B cell (primary cell): ENCODE measurements around the gene ITIH3. TPM values are rescaled to one million over a fixed set of nuclear protein-coding genes. Genes with fewer than 3 reads are reported as not detected.

ENCODE experiments used
- ATAC-seq: fragments of 200-7000 bp; cut with Tn5 transposase; one replicate; pipeline ENCODE4 v1.10.0; 2021; ENCODE audit warnings: low read depth, mild to moderate bottlenecking, moderate number of reproducible peaks, moderate library complexity
- CTCF ChIA-PET: fragments of 350-600 bp; sonication (Branson Sonifier 250); formaldehyde crosslinking; loops from one replicate; lab custom pipeline; 2021; ENCODE audit warnings: antibody characterized with exemption, inconsistent platforms; lab: Charles Lee
- POLR2A ChIA-PET: fragments of 350-600 bp; sonication (Branson Sonifier 250); formaldehyde crosslinking; loops from one replicate; lab custom pipeline; 2021; ENCODE audit warnings: antibody characterized with exemption; lab: Charles Lee
- DNase-seq: peaks from one replicate; pipeline ENCODE4 v3.0.0; 2013
- H2AFZ ChIP-seq: 2 replicates; pipeline ENCODE4 v1.6.1; 2012; ENCODE audit warnings: mild to moderate bottlenecking, low read depth, low read length; ENCODE audit not compliant: insufficient read depth, poor library complexity, severe bottlenecking
- H3K27ac ChIP-seq, 2 donors: 1 replicate in 1 of 2; 2 replicates in 1 of 2; pipeline ENCODE4 v1.5.1; 2012 to 2013; ENCODE audit warnings: low read length in 2 of 2, mild to moderate bottlenecking in 2 of 2, moderate library complexity in 1 of 2
- H3K27me3 ChIP-seq, 4 experiments: fragments of 200-600 bp in 1 of 4; sonication (generic) in 1 of 4; replicated peaks in 1 of 4; 1 replicate in 2 of 4; 2 replicates in 2 of 4; pipeline versions ENCODE4 v1.6.1 to v1.7.0; 2013 to 2016; ENCODE audit warnings: low read length in 3 of 4, mild to moderate bottlenecking in 2 of 4, mixed read lengths in 1 of 4, moderate library complexity in 1 of 4; ENCODE audit not compliant: insufficient read depth in 4 of 4, control insufficient read depth in 3 of 4; ENCODE audit errors: control extremely low read depth in 1 of 4
- H3K36me3 ChIP-seq, 2 experiments: replicated peaks in 1 of 2; 1 replicate in 1 of 2; 2 replicates in 1 of 2; pipeline versions ENCODE4 v1.6.1 to v1.7.1; 2013; ENCODE audit warnings: low read length in 1 of 2; ENCODE audit not compliant: insufficient read depth in 2 of 2, control insufficient read depth in 1 of 2; ENCODE audit errors: control extremely low read depth in 1 of 2, extremely low read depth in 1 of 2
- H3K4me1 ChIP-seq, 2 donors: fragments of 200-600 bp in 1 of 2; sonication (generic) in 1 of 2; 1 replicate in 1 of 2; 2 replicates in 1 of 2; pipeline versions ENCODE4 v1.5.1 to v1.6.1; 2013 to 2017; ENCODE audit warnings: low read length in 2 of 2; ENCODE audit not compliant: control insufficient read depth in 2 of 2, insufficient read depth in 2 of 2
- H3K4me2 ChIP-seq: replicated peaks from 2 replicates; pipeline ENCODE3; 2012; ENCODE audit warnings: mild to moderate bottlenecking, low read depth, low read length; ENCODE audit not compliant: poor library complexity, severe bottlenecking
- H3K4me3 ChIP-seq, 5 experiments: fragments of 200-600 bp in 1 of 5; sonication (generic) in 1 of 5; 1 replicate in 3 of 5; 2 replicates in 2 of 5; pipeline versions ENCODE4 v1.5.1 to v1.7.0; 2011 to 2016; ENCODE audit warnings: low read length in 4 of 5, mild to moderate bottlenecking in 4 of 5, low read depth in 2 of 5, control low read depth in 1 of 5, moderate library complexity in 1 of 5; ENCODE audit not compliant: insufficient read depth in 1 of 5; ENCODE audit errors: control extremely low read depth in 1 of 5, extremely low read depth in 1 of 5
- H3K79me2 ChIP-seq: fragments of 200-600 bp; sonication (generic); one replicate; pipeline ENCODE4 v1.6.0; 2016; ENCODE audit warnings: low read length; ENCODE audit not compliant: control insufficient read depth, insufficient read depth
- H3K9ac ChIP-seq: fragments of 200-600 bp; sonication (generic); 2 replicates; pipeline ENCODE4 v1.6.1; 2017; ENCODE audit warnings: mild to moderate bottlenecking, low read length, moderate library complexity
- H3K9me3 ChIP-seq, 3 donors: one replicate each; pipeline versions ENCODE4 v1.6.1 to v1.7.1; 2013; ENCODE audit warnings: low read length in 2 of 3; ENCODE audit not compliant: control insufficient read depth in 2 of 3, insufficient read depth in 1 of 3; ENCODE audit errors: control extremely low read depth in 1 of 3
- H4K20me1 ChIP-seq: 2 replicates; pipeline ENCODE4 v1.6.0; 2012; ENCODE audit warnings: mild to moderate bottlenecking, low read length; ENCODE audit not compliant: insufficient read depth, control insufficient read depth, poor library complexity, severe bottlenecking
- H3K27ac Mint-ChIP-seq: one replicate; pipeline ENCODE4 v1.8.0; 2021; ENCODE audit warnings: mixed read lengths
- H3K27me3 Mint-ChIP-seq: one replicate; pipeline ENCODE4 v1.8.0; 2021; ENCODE audit warnings: mixed read lengths
- H3K4me1 Mint-ChIP-seq: one replicate; pipeline ENCODE4 v1.8.0; 2021; ENCODE audit warnings: mixed read lengths
- H3K4me3 Mint-ChIP-seq: one replicate; pipeline ENCODE4 v1.8.0; 2021; ENCODE audit warnings: mixed read lengths
- H3K9me3 Mint-ChIP-seq: one replicate; pipeline ENCODE4 v1.8.0; 2022; ENCODE audit warnings: mixed read lengths; ENCODE audit not compliant: insufficient read depth
- EZH2 ChIP-seq: IDR thresholded peaks from 2 replicates; pipeline ENCODE4 v1.6.1; 2012; ENCODE audit warnings: borderline replicate concordance, low read depth, mild to moderate bottlenecking, moderate library complexity, low read length; ENCODE audit not compliant: insufficient read depth, poor library complexity, severe bottlenecking
- WGBS: methylation state at CpG from one replicate; pipeline ENCODE4 v1.1.5; 2013; ENCODE audit warnings: missing lambda C conversion rate; ENCODE audit not compliant: insufficient coverage; 5-methylcytosine and 5-hydroxymethylcytosine counted together
- intact Hi-C: fragments of 100-400 bp; cut with micrococcal nuclease; formaldehyde crosslinking; loops from one replicate; pipeline ENCODE4 v1.10.0; 2022
- polyA plus RNA-seq: library from polyadenylated mRNA; depleted of rRNA; stranded (reverse); fragments of >200 nt; gene quantifications from 2 replicates; pipeline ENCODE4 v1.2.3, GENCODE V29; 2012
- total RNA-seq, 2 donors: library from RNA; stranded (reverse); fragments of 120-200 nt in 1 of 2; gene quantifications; 1 replicate in 1 of 2; 2 replicates in 1 of 2; pipeline versions ENCODE4 v1.2.3 to v1.2.4, GENCODE V29; 2013 to 2022
- TF ChIP-seq, protein P1 (sequence below): fragments of 200-600 bp; IDR thresholded peaks from one replicate; pipeline ENCODE4 v1.8.0; 2022; ENCODE audit warnings: antibody characterized with exemption, mild to moderate bottlenecking

The ITIH3 gene
- total and polyA plus RNA-seq, 2 donors (not counting 1 experiment from before 2014, with no cell fraction given), result not detected

GRCh38 chr3:52813810-52814209, 19.2 kb downstream of the ITIH3 start:
- H3K9ac ChIP-seq, result no peak overlapping the region
- no peak overlapping the region for H3K27ac Mint-ChIP-seq
- WGBS, result 97% methylated on average over 8 of the region's 8 CpGs

GRCh38 chr3:52816199-52816598, 21.6 kb downstream of the ITIH3 start:
- DNase-seq, result no peak
- WGBS, result 92% methylated on average over 2 of the region's 6 CpGs
- no peaks in the 10 kb centered on the region for H3K9me3 Mint-ChIP-seq
- H3K27me3 ChIP-seq, result no peaks in the 10 kb centered on the region
- H3K4me3 Mint-ChIP-seq, result no peak overlapping the region
- H3K4me2 ChIP-seq, result no peak overlapping the region
- H3K27me3 Mint-ChIP-seq, result no peaks in the 10 kb centered on the region
- ATAC-seq, result no peak
- H3K36me3 ChIP-seq, result no peaks in the 10 kb centered on the region
- H3K9me3 ChIP-seq, result no peaks in the 10 kb centered on the region
- H3K4me1 Mint-ChIP-seq, result no peaks in the 10 kb centered on the region
- H3K4me1 ChIP-seq, result no peaks in the 10 kb centered on the region
- H3K9ac ChIP-seq, result no peak overlapping the region
- intact Hi-C loops, result no loop called here
- H2AFZ ChIP-seq, result no peak overlapping the region
- H3K27ac ChIP-seq, result no peak overlapping the region
- no peaks in the 10 kb centered on the region for H4K20me1 ChIP-seq
- TF ChIP-seq, protein P1, sequence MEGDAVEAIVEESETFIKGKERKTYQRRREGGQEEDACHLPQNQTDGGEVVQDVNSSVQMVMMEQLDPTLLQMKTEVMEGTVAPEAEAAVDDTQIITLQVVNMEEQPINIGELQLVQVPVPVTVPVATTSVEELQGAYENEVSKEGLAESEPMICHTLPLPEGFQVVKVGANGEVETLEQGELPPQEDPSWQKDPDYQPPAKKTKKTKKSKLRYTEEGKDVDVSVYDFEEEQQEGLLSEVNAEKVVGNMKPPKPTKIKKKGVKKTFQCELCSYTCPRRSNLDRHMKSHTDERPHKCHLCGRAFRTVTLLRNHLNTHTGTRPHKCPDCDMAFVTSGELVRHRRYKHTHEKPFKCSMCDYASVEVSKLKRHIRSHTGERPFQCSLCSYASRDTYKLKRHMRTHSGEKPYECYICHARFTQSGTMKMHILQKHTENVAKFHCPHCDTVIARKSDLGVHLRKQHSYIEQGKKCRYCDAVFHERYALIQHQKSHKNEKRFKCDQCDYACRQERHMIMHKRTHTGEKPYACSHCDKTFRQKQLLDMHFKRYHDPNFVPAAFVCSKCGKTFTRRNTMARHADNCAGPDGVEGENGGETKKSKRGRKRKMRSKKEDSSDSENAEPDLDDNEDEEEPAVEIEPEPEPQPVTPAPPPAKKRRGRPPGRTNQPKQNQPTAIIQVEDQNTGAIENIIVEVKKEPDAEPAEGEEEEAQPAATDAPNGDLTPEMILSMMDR, result no peak
- TF ChIP-seq EZH2, result no peak
- no peaks in the 10 kb centered on the region for H3K79me2 ChIP-seq
- CTCF ChIA-PET, result interaction anchor here (1.7 kb wide), 1 partner anchor 17 kb away, joined by 3 read pairs; no protein-coding TSS in a partner anchor
- H3K4me3 ChIP-seq, result no peak overlapping the region
- POLR2A ChIA-PET, result no interaction called here
- H3K27ac Mint-ChIP-seq, result no peak overlapping the region

More at GRCh38 chr3:52813810-52814209, 19.2 kb downstream of the ITIH3 start:
- CTCF ChIA-PET, result no interaction called here
- DNase-seq (no peak), ATAC-seq (no peak)
- Histone ChIP-seq H3K27ac (no peak overlapping the region), H3K4me1 (no peaks in the 10 kb centered on the region), H3K27me3 (no peaks in the 10 kb centered on the region), H3K36me3 (no peaks in the 10 kb centered on the region), H3K9me3 (no peaks in the 10 kb centered on the region), H4K20me1 (no peaks in the 10 kb centered on the region), H3K4me2 (no peak overlapping the region), H3K4me3 (no peak overlapping the region), H2AFZ (no peak overlapping the region), H3K79me2 (no peaks in the 10 kb centered on the region)
- no peak overlapping the region for H3K4me3 Mint-ChIP-seq
- no peaks in the 10 kb centered on the region for H3K27me3 Mint-ChIP-seq
- POLR2A ChIA-PET, result no interaction called here
- no peaks in the 10 kb centered on the region for H3K9me3 Mint-ChIP-seq
- TF ChIP-seq EZH2, result no peak
- TF ChIP-seq, protein P1, result no peak
- no peaks in the 10 kb centered on the region for H3K4me1 Mint-ChIP-seq
- intact Hi-C loops, result no loop called here
